PC-9 (cell line): ENCODE data around the gene ACTBL2. TPM values are rescaled to one million over a fixed set of nuclear protein-coding genes. Genes with fewer than 3 reads are reported as not detected.
"Not testable (repeated sequence)": the region's sequence is repeated elsewhere in the genome, so short reads cannot be mapped to it uniquely, and the experiment has no call there.

Experiments used
- BruUV-seq: library from RNA; stranded (reverse); fragments of 400-500 nt; replicated peaks from 2 replicates; lab custom pipeline; 2021; lab: Mats Ljungman, UMichigan
- CTCF ChIA-PET: fragments of 300-600 bp; sonication (Branson Sonifier 250); formaldehyde crosslinking; loops from one replicate; lab custom pipeline; 2022; ENCODE audit warnings: antibody characterized with exemption; lab: Charles Lee
- POLR2A ChIA-PET: fragments of 300-600 bp; sonication (Branson Sonifier 250); formaldehyde crosslinking; loops from one replicate; lab custom pipeline; 2022; ENCODE audit warnings: antibody characterized with exemption; ENCODE audit not compliant: unreplicated experiment; lab: Charles Lee
- DNase-seq, 2 experiments: peaks; one replicate each; pipeline versions ENCODE4 v3.0.0 to v3.0.0-alpha.2; 2015 to 2022; ENCODE audit warnings: mixed read lengths in 1 of 2
- H2AFZ ChIP-seq: fragments of 200-600 bp; sonication (generic); 2 replicates; pipeline ENCODE4 v1.8.1; 2017; ENCODE audit warnings: antibody characterized with exemption
- H3F3A ChIP-seq: fragments of 200-600 bp; sonication (generic); 2 replicates; pipeline ENCODE4 v1.8.1; 2017; ENCODE audit warnings: antibody characterized with exemption, mild to moderate bottlenecking, low read depth; ENCODE audit not compliant: insufficient read depth
- H3K27ac ChIP-seq: fragments of 200-600 bp; sonication (generic); 2 replicates; pipeline ENCODE4 v1.6.1; 2016; ENCODE audit warnings: mixed run types
- H3K27me3 ChIP-seq: fragments of 200-600 bp; sonication (generic); 2 replicates; pipeline ENCODE4 v1.6.1; 2016; ENCODE audit warnings: low read depth, mixed run types; ENCODE audit not compliant: insufficient read depth
- H3K36me3 ChIP-seq: fragments of 200-600 bp; sonication (generic); 2 replicates; pipeline ENCODE4 v1.6.1; 2016; ENCODE audit warnings: low read depth, mixed run types
- H3K4me1 ChIP-seq: fragments of 200-600 bp; sonication (generic); replicated peaks from 2 replicates; pipeline ENCODE4 v1.6.1; 2016; ENCODE audit warnings: mixed run types; ENCODE audit not compliant: insufficient read depth
- H3K4me2 ChIP-seq: fragments of 200-600 bp; sonication (generic); 2 replicates; pipeline ENCODE4 v1.6.1; 2017; ENCODE audit warnings: mixed run types
- H3K4me3 ChIP-seq: fragments of 200-600 bp; sonication (generic); 2 replicates; pipeline ENCODE4 v1.6.1; 2016; ENCODE audit warnings: mixed run types
- H3K79me2 ChIP-seq: fragments of 200-600 bp; sonication (generic); 2 replicates; pipeline ENCODE4 v1.6.1; 2017; ENCODE audit warnings: low read depth, mixed run types
- H3K9me2 ChIP-seq: fragments of 200-600 bp; sonication (generic); 2 replicates; pipeline ENCODE4 v1.8.1; 2017; ENCODE audit warnings: mild to moderate bottlenecking; ENCODE audit not compliant: insufficient read depth
- H3K9me3 ChIP-seq: fragments of 200-600 bp; sonication (generic); 2 replicates; pipeline ENCODE4 v1.8.1; 2016; ENCODE audit warnings: low read depth; ENCODE audit not compliant: insufficient read depth
- H4K20me1 ChIP-seq: fragments of 200-600 bp; sonication (generic); 2 replicates; pipeline ENCODE4 v1.8.1; 2017; ENCODE audit not compliant: insufficient read depth
- EZH2 ChIP-seq: fragments of 200-600 bp; sonication (generic); IDR thresholded peaks from 2 replicates; pipeline ENCODE4 v1.8.0; 2017; ENCODE audit warnings: antibody characterized with exemption, low read depth
- intact Hi-C: fragments of 100-400 bp; cut with micrococcal nuclease; formaldehyde crosslinking; loops from one replicate; pipeline ENCODE4 v1.10.0; 2022; ENCODE audit not compliant: unreplicated experiment
- total RNA-seq: library from RNA; stranded (reverse); gene quantifications from 2 replicates; pipeline ENCODE4 v1.2.3, GENCODE V29; 2021
- TF ChIP-seq, protein P1 (sequence below): fragments of 200-600 bp; sonication (generic); conservative IDR thresholded peaks from 2 replicates; pipeline ENCODE4 v1.6.1; 2017; ENCODE audit warnings: mixed run types, antibody characterized with exemption, mild to moderate bottlenecking, moderate library complexity

The ACTBL2 gene
- total RNA-seq, 1 experiment from 2014 or later: 0.98 TPM

DNA sequence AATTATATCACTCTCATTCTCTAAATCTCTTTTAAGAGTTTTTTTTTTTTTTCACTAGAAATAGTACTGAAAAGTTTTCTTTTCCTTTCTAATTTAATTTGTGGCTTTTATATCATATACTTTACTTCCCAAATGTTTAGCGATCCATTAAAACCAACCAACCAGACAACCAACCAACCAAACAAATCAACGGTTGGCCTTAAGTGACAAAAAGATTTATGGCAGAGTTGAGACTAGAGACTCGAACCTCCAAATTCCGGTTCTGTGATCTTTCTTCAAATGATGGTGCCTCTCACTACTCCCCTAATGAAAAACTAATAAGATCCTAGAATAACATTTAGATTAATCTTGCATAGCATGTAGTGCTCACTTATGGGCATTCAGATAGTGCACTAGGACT, 45.3 kb upstream of the ACTBL2 start:
- intact Hi-C loops: no loop called here
- H3K79me2 ChIP-seq: no peaks in the 10 kb centered on the region
- DNase-seq: no peak
- H3K9me3 ChIP-seq: peaks cover 4% of the 10 kb centered on the region; the same call in 1 of the 2 replicates
- no peaks in the 10 kb centered on the region for H3K27me3 ChIP-seq
- H3K9me2 ChIP-seq: no peaks in the 10 kb centered on the region
- BruUV-seq: no TSS peak
- no peaks in the 10 kb centered on the region for H4K20me1 ChIP-seq
- CTCF ChIA-PET: no interaction called here
- no peak overlapping the region for H3K27ac ChIP-seq
- H3K36me3 ChIP-seq: no peaks in the 10 kb centered on the region
- H2AFZ ChIP-seq: no peak overlapping the region
- H3F3A ChIP-seq: no peaks in the 10 kb centered on the region
- TF ChIP-seq, protein P1, sequence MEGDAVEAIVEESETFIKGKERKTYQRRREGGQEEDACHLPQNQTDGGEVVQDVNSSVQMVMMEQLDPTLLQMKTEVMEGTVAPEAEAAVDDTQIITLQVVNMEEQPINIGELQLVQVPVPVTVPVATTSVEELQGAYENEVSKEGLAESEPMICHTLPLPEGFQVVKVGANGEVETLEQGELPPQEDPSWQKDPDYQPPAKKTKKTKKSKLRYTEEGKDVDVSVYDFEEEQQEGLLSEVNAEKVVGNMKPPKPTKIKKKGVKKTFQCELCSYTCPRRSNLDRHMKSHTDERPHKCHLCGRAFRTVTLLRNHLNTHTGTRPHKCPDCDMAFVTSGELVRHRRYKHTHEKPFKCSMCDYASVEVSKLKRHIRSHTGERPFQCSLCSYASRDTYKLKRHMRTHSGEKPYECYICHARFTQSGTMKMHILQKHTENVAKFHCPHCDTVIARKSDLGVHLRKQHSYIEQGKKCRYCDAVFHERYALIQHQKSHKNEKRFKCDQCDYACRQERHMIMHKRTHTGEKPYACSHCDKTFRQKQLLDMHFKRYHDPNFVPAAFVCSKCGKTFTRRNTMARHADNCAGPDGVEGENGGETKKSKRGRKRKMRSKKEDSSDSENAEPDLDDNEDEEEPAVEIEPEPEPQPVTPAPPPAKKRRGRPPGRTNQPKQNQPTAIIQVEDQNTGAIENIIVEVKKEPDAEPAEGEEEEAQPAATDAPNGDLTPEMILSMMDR: no peak
- no peak for TF ChIP-seq EZH2
- H3K4me2 ChIP-seq: no peak overlapping the region
- peaks cover 2% of the 10 kb centered on the region; the same call in 1 of the 2 replicates for H3K4me1 ChIP-seq
- H3K4me3 ChIP-seq: no peak overlapping the region
- POLR2A ChIA-PET: no interaction called here

DNA sequence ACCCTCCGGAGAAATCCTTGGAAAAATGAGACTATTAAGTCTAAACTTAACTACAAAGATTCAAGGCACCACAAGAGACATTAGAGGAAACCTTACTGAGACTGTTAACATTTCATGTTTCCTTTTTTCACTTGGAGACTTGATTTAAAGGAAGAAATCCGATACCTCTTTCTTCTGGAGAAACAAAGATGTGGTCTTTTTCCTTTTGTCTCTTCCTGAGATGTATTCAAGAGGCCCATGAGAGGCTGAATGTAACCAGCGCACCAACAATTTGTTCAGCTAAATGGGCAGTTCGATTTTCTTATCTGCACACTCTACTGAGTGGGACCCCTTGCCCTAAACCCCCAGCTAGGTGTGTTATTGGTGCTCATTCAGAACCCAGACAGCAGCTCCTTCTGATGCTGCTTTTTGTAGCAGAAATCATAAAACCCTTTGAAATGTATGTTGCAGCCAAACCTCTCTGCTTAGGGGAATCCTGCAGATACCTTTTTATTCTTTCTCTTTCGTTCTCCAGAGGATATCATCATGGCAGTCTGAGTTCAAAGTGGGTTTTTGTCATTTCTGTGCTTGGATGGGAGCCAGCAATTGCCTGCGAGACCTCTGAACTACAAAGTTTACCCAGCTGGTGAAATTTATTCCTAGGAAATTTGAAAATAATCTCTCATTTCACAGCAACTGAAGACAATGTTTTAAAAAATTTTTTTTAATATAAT, 41.9 kb upstream of the ACTBL2 start:
- Histone ChIP-seq H3K27me3 (no peaks in the 10 kb centered on the region), H3K9me2 (no peaks in the 10 kb centered on the region), H3K4me1 (no peaks in the 10 kb centered on the region), H3F3A (no peaks in the 10 kb centered on the region), H3K4me3 (no peak overlapping the region), H3K79me2 (no peaks in the 10 kb centered on the region), H3K9me3 (no peaks in the 10 kb centered on the region), H4K20me1 (no peaks in the 10 kb centered on the region), H3K27ac (no peak overlapping the region), H3K4me2 (no peak overlapping the region), H3K36me3 (no peaks in the 10 kb centered on the region), H2AFZ (no peak overlapping the region)
- intact Hi-C loops: no loop called here
- POLR2A ChIA-PET: no interaction called here
- CTCF ChIA-PET: no interaction called here
- TF ChIP-seq, protein P1: no peak
- no peak for TF ChIP-seq EZH2
- BruUV-seq: no TSS peak
- DNase-seq: no peak

DNA sequence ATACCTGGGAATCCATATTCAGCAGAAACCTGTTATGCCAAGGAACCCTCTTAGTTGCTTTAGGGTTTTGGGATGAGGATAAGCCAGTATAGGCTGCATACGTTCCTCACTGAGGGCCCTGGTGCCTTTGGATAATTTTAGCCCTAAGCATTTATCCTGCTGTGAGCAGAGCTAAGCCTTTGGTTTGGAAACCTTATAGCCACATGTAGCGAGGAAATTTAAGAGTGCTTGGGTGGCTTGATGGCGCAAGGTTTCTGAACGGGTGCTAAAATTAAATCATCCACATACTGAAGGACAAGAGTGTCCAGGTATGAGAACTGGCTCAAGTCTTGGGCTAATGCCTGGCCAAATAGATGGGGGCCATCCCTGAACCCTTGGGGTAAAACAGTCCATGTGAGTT, 39.9 kb upstream of the ACTBL2 start:
- H3K79me2 ChIP-seq, POLR2A ChIA-PET, H3K27ac ChIP-seq, H3K4me3 ChIP-seq, H2AFZ ChIP-seq, H3K4me1 ChIP-seq, CTCF ChIA-PET, BruUV-seq, intact Hi-C loops, H3K9me3 ChIP-seq, H4K20me1 ChIP-seq, H3F3A ChIP-seq, DNase-seq, H3K9me2 ChIP-seq, H3K27me3 ChIP-seq, H3K4me2 ChIP-seq, H3K36me3 ChIP-seq: not testable (repeated sequence)

DNA sequence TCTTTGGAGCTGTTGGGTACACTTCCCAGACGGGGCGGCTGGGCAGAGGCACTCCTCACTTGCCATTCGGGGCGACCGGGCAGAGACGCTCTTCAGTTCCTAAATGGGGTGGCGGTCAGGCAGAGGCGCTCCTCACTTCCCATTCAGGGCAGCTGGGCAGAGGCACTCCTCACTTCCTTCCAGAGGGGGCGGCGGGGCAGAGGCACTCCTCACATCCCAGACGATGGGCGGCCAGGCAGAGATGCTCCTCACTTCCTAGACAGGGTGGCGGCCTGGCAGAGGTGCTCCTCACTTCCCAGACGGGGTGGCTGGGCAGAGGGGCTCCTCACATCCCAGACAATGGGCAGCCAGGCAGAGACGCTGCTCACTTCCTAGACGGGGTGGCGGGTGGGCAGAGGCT, 35.8 kb upstream of the ACTBL2 start:
- H3K4me3 ChIP-seq, H3K9me2 ChIP-seq, POLR2A ChIA-PET, H3K79me2 ChIP-seq, H4K20me1 ChIP-seq, H3K9me3 ChIP-seq, H3K4me1 ChIP-seq, H3K27me3 ChIP-seq, H3K36me3 ChIP-seq, H3K4me2 ChIP-seq, H3K27ac ChIP-seq, H2AFZ ChIP-seq, BruUV-seq, CTCF ChIA-PET, intact Hi-C loops, DNase-seq, H3F3A ChIP-seq: not testable (repeated sequence)
